C4-2B (cell line): ENCODE measurements around the gene LRRC27.
"Not testable (repeated sequence)": the region's sequence is repeated elsewhere in the genome, so short reads cannot be mapped to it uniquely, and the experiment has no call there.

Experiments
- H3K27ac ChIP-seq: fragments of 450-650 bp; 2 replicates; pipeline ENCODE4 v1.5.1; 2017
- CTCF ChIP-seq: fragments of 450-650 bp; conservative IDR thresholded peaks from 2 replicates; pipeline ENCODE4 v1.5.1; 2017; ENCODE audit warnings: mild to moderate bottlenecking
- ZFX ChIP-seq: fragments of 450-650 bp; IDR thresholded peaks from 2 replicates; pipeline ENCODE4 v1.6.1; 2017

The LRRC27 gene

GRCh38 chr10:132292287-132293200 lies 39.4 kb upstream of the LRRC27 start:
- TF ChIP-seq CTCF (no peak), ZFX (no peak)
- H3K27ac ChIP-seq, result peak overlapping the region; percentile 27; the same call in 1 of the 2 replicates

GRCh38 chr10:132293201-132293812 lies 38.7 kb upstream of the LRRC27 start:
- no peak for TF ChIP-seq ZFX
- no peak for TF ChIP-seq CTCF
- H3K27ac ChIP-seq, result peak overlapping the region; percentile 27; the same call in 1 of the 2 replicates

GRCh38 chr10:132293813-132294520 lies 38.0 kb upstream of the LRRC27 start:
- peak overlapping the region; percentile 27; the same call in 1 of the 2 replicates for H3K27ac ChIP-seq
- TF ChIP-seq ZFX (no peak), CTCF (no peak)

- no peak overlapping the region for H3K27ac ChIP-seq
- no peak for TF ChIP-seq ZFX
- TF ChIP-seq CTCF, result no peak
Observed at GRCh38 chr10:132294561-132295318, 37.3 kb upstream of the LRRC27 start.

GRCh38 chr10:132295481-132295880 lies 36.5 kb upstream of the LRRC27 start:
- H3K27ac ChIP-seq, result not testable (repeated sequence)

GRCh38 chr10:132296666-132297443 lies 35.1 kb upstream of the LRRC27 start:
- no peak for TF ChIP-seq ZFX
- no peak for TF ChIP-seq CTCF
- H3K27ac ChIP-seq, result no peak overlapping the region

- no peak overlapping the region for H3K27ac ChIP-seq
- TF ChIP-seq CTCF (no peak), ZFX (no peak)
Observed at GRCh38 chr10:132297526-132297925, 34.5 kb upstream of the LRRC27 start.
